ENCODE measurements around the gene MOSMO. TPM values are rescaled to one million over a fixed set of nuclear protein-coding genes. Genes with fewer than 3 reads are reported as not detected.

Gene MOSMO
- total and polyA plus RNA-seq, 2 experiments from 2014 or later = 2.7 to 11.7 TPM

GRCh38 chr16:21964353-21964752 lies 43.6 kb upstream of the MOSMO start:
- no peak for TF ChIP-seq EZH2 (IDR thresholded peaks at IDR 0.05; ENCODE audit: insufficient read depth, poor library complexity, severe bottlenecking)
- Histone ChIP-seq H3K27me3 (replicated peaks; ENCODE audit: insufficient read depth) (no peaks in the 10 kb centered on the region), H3F3A (ENCODE audit: insufficient read depth) (no peaks in the 10 kb centered on the region), H3K9me3 (ENCODE audit: low read depth) (no peaks in the 10 kb centered on the region), H3K4me1 (ENCODE audit: insufficient read depth) (no peaks in the 10 kb centered on the region), H3K36me3 (ENCODE audit: low read depth) (peaks cover 81% of the 10 kb centered on the region), H3K4me3 (no peak overlapping the region), H2AFZ (no peak overlapping the region), H3K9me2 (ENCODE audit: insufficient read depth) (no peaks in the 10 kb centered on the region), H3K27ac (no peak overlapping the region), H3K4me2 (ENCODE audit: unreplicated experiment) (no peak overlapping the region), H3K79me2 (ENCODE audit: insufficient read depth) (peaks cover 2% of the 10 kb centered on the region), H3K9ac (no peak overlapping the region), H4K20me1 (ENCODE audit: insufficient read depth) (no peaks in the 10 kb centered on the region)
- DNase-seq = no peak
- 87% methylated on average over 6 of the region's 6 CpGs for WGBS, 2 experiments (ENCODE audit: low coverage in 1 of 2, low lambda C conversion rate in 2 of 2, missing lambda C conversion rate in 2 of 2)
- in situ Hi-C loops (cut with MboI) = no loop called here

GRCh38 chr16:21971856-21972255 lies 36.1 kb upstream of the MOSMO start:
- Histone ChIP-seq H3K9me2 (ENCODE audit: insufficient read depth) (no peaks in the 10 kb centered on the region), H3K4me1 (ENCODE audit: insufficient read depth) (no peaks in the 10 kb centered on the region), H2AFZ (no peak overlapping the region), H3K27me3 (replicated peaks; ENCODE audit: insufficient read depth) (no peaks in the 10 kb centered on the region), H3K9me3 (ENCODE audit: low read depth) (no peaks in the 10 kb centered on the region), H3K9ac (no peak overlapping the region), H3K36me3 (ENCODE audit: low read depth) (peaks cover 77% of the 10 kb centered on the region), H3K4me2 (ENCODE audit: unreplicated experiment) (no peak overlapping the region), H3K79me2 (ENCODE audit: insufficient read depth) (no peaks in the 10 kb centered on the region), H3K4me3 (no peak overlapping the region), H3K27ac (no peak overlapping the region), H3F3A (ENCODE audit: insufficient read depth) (no peaks in the 10 kb centered on the region), H4K20me1 (ENCODE audit: insufficient read depth) (no peaks in the 10 kb centered on the region)
- 74 to 83% methylated on average over 4 of the region's 4 CpGs for WGBS, 2 experiments (ENCODE audit: low coverage in 1 of 2, low lambda C conversion rate in 2 of 2, missing lambda C conversion rate in 2 of 2)
- no peak for DNase-seq
- no peak for TF ChIP-seq EZH2phosphoT487 (IDR thresholded peaks at IDR 0.05; ENCODE audit: insufficient read depth, low read depth)
- TF ChIP-seq EZH2 (IDR thresholded peaks at IDR 0.05; ENCODE audit: insufficient read depth, poor library complexity, severe bottlenecking) = no peak
- in situ Hi-C loops (cut with MboI) = no loop called here

DNA sequence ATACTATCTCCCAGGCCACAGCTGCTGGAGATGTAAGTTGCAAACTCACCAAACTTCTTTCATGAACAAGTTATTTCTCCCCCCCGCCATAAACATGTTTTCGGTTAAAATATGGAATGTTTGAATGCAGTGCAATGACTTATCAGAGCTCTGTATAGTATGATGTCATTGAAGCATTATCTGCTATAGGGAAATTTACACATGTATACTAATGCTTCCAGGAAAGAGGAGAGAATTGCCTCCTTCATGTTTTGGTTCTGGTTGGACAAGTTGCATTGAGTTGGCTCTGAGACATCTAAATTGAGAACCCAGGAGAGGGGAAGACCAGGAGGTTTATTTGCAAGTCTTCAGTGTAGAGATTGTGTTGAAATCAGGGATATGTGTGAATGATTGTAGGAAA lies 34.0 kb upstream of the MOSMO start:
- no peaks in the 10 kb centered on the region for H3K9me2 ChIP-seq (ENCODE audit: insufficient read depth)
- H3K79me2 ChIP-seq (ENCODE audit: insufficient read depth) = no peaks in the 10 kb centered on the region
- no peaks in the 10 kb centered on the region for H3F3A ChIP-seq (ENCODE audit: insufficient read depth)
- no peak overlapping the region for H3K27ac ChIP-seq
- no peak overlapping the region for H3K9ac ChIP-seq
- TF ChIP-seq EZH2 (IDR thresholded peaks at IDR 0.05; ENCODE audit: insufficient read depth, poor library complexity, severe bottlenecking) (no peak), EZH2phosphoT487 (IDR thresholded peaks at IDR 0.05; ENCODE audit: insufficient read depth, low read depth) (no peak)
- H3K27me3 ChIP-seq (replicated peaks; ENCODE audit: insufficient read depth) = no peaks in the 10 kb centered on the region
- H2AFZ ChIP-seq = no peak overlapping the region
- no peak overlapping the region for H3K4me3 ChIP-seq
- H4K20me1 ChIP-seq (ENCODE audit: insufficient read depth) = no peaks in the 10 kb centered on the region
- H3K9me3 ChIP-seq (ENCODE audit: low read depth) = no peaks in the 10 kb centered on the region
- no peaks in the 10 kb centered on the region for H3K4me1 ChIP-seq (ENCODE audit: insufficient read depth)
- in situ Hi-C loops (cut with MboI) = no loop called here
- no peak overlapping the region for H3K4me2 ChIP-seq (ENCODE audit: unreplicated experiment)
- peaks cover 81% of the 10 kb centered on the region for H3K36me3 ChIP-seq (ENCODE audit: low read depth)
- DNase-seq = no peak
- 97 to 98% methylated on average over 2 of the region's 2 CpGs for WGBS, 2 experiments (ENCODE audit: low coverage in 1 of 2, low lambda C conversion rate in 2 of 2, missing lambda C conversion rate in 2 of 2)

DNA sequence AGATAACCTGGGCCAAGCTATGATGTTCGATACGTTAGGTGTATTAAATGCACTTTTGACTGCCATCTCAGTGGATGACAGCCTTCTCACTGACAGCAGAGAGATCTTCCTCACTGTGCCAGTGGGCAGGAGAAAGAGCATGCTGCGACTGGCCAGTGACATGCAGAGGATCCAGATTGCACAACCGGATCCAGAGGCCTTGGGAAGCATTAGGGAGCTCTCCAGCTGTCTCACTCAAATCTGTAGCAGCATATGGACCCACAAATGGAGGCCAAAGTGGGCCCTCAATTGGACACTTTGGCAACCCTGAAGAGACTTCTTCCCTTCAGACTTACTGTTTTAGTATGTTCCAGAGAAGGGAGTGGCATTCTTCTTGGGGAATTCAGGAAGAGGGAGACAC lies 27.9 kb upstream of the MOSMO start:
- H3K4me2 ChIP-seq (ENCODE audit: unreplicated experiment) = no peak overlapping the region
- H3K9ac ChIP-seq = no peak overlapping the region
- WGBS, 2 experiments (ENCODE audit: low coverage in 1 of 2, low lambda C conversion rate in 2 of 2, missing lambda C conversion rate in 2 of 2) = 97% methylated on average over 4 of the region's 4 CpGs
- TF ChIP-seq EZH2 (IDR thresholded peaks at IDR 0.05; ENCODE audit: insufficient read depth, poor library complexity, severe bottlenecking) (no peak), EZH2phosphoT487 (IDR thresholded peaks at IDR 0.05; ENCODE audit: insufficient read depth, low read depth) (no peak)
- in situ Hi-C loops (cut with MboI) = no loop called here
- H4K20me1 ChIP-seq (ENCODE audit: insufficient read depth) = no peaks in the 10 kb centered on the region
- H3K27ac ChIP-seq = no peak overlapping the region
- H3K9me3 ChIP-seq (ENCODE audit: low read depth) = no peaks in the 10 kb centered on the region
- H3F3A ChIP-seq (ENCODE audit: insufficient read depth) = peaks cover 12% of the 10 kb centered on the region; the same call in 1 of the 2 replicates
- no peak overlapping the region for H3K4me3 ChIP-seq
- H3K27me3 ChIP-seq (replicated peaks; ENCODE audit: insufficient read depth) = no peaks in the 10 kb centered on the region
- H3K36me3 ChIP-seq (ENCODE audit: low read depth) = peaks cover 87% of the 10 kb centered on the region
- H3K79me2 ChIP-seq (ENCODE audit: insufficient read depth) = no peaks in the 10 kb centered on the region
- H2AFZ ChIP-seq = no peak overlapping the region
- no peaks in the 10 kb centered on the region for H3K9me2 ChIP-seq (ENCODE audit: insufficient read depth)
- no peak for DNase-seq
- H3K4me1 ChIP-seq (ENCODE audit: insufficient read depth) = no peaks in the 10 kb centered on the region

GRCh38 chr16:21982108-21982507 lies 25.8 kb upstream of the MOSMO start:
- in situ Hi-C loops (cut with MboI) = no loop called here
- H3K4me1 ChIP-seq (ENCODE audit: insufficient read depth) = no peaks in the 10 kb centered on the region
- H3F3A ChIP-seq (ENCODE audit: insufficient read depth) = peaks cover 24% of the 10 kb centered on the region; the same call in 1 of the 2 replicates
- no peaks in the 10 kb centered on the region for H4K20me1 ChIP-seq (ENCODE audit: insufficient read depth)
- no peaks in the 10 kb centered on the region for H3K9me2 ChIP-seq (ENCODE audit: insufficient read depth)
- no peak overlapping the region for H3K4me2 ChIP-seq (ENCODE audit: unreplicated experiment)
- H3K36me3 ChIP-seq (ENCODE audit: low read depth) = peaks cover 66% of the 10 kb centered on the region
- H3K9ac ChIP-seq = no peak overlapping the region
- H3K79me2 ChIP-seq (ENCODE audit: insufficient read depth) = no peaks in the 10 kb centered on the region
- H3K27me3 ChIP-seq (replicated peaks; ENCODE audit: insufficient read depth) = no peaks in the 10 kb centered on the region
- 97 to 98% methylated on average over 5 of the region's 5 CpGs for WGBS, 2 experiments (ENCODE audit: low coverage in 1 of 2, low lambda C conversion rate in 2 of 2, missing lambda C conversion rate in 2 of 2)
- no peak overlapping the region for H2AFZ ChIP-seq
- no peak overlapping the region for H3K4me3 ChIP-seq
- no peak overlapping the region for H3K27ac ChIP-seq
- H3K9me3 ChIP-seq (ENCODE audit: low read depth) = no peaks in the 10 kb centered on the region
- no peak for TF ChIP-seq EZH2phosphoT487 (IDR thresholded peaks at IDR 0.05; ENCODE audit: insufficient read depth, low read depth)
- no peak for TF ChIP-seq EZH2 (IDR thresholded peaks at IDR 0.05; ENCODE audit: insufficient read depth, poor library complexity, severe bottlenecking)
- no peak for DNase-seq
